Mucosa of descending colon (tissue), 3 donors: ENCODE measurements around the gene UBE3B. TPM values are rescaled to one million over a fixed set of nuclear protein-coding genes. Genes with fewer than 3 reads are reported as not detected.

ENCODE experiments used
- ATAC-seq: fragments of 200-7000 bp; cut with Tn5 transposase; one replicate; pipeline ENCODE4 v1.9.1; 2020; ENCODE audit warnings: mild to moderate bottlenecking, moderate library complexity
- DNase-seq, 3 donors: peaks; one replicate each; pipeline ENCODE4 v3.0.0-alpha.2; 2020
- H3K36me3 ChIP-seq: fragments of 200-600 bp; one replicate; pipeline ENCODE4 v1.8.0; 2021; ENCODE audit warnings: low read depth, mild to moderate bottlenecking
- H3K4me1 ChIP-seq: fragments of 200-600 bp; one replicate; pipeline ENCODE4 v1.8.0; 2021; ENCODE audit warnings: low read depth, mild to moderate bottlenecking
- H3K4me3 ChIP-seq: fragments of 200-600 bp; one replicate; pipeline ENCODE4 v1.8.0; 2021; ENCODE audit warnings: mild to moderate bottlenecking
- H3K9me3 ChIP-seq: fragments of 200-600 bp; one replicate; pipeline ENCODE4 v1.8.0; 2021; ENCODE audit warnings: mild to moderate bottlenecking
- intact Hi-C, 2 donors: fragments of 100-400 bp; cut with DNase I in 1 of 2; cut with micrococcal nuclease in 1 of 2; formaldehyde crosslinking; loops; one replicate each; pipeline versions ENCODE4 v1.11.0 to v1.11.1; 2022; cut with DNase I, micrococcal nuclease
- total RNA-seq, 3 donors: library from RNA; stranded (reverse); fragmentation: NEBNext Ultra II Directional in 2 of 3; extraction: Animal tissue kit (Norgen Biotek cat#: 25700) in 2 of 3; gene quantifications; one replicate each; pipeline versions ENCODE4 v1.2.1 to v1.2.4, GENCODE V29; 2021 to 2023
- TF ChIP-seq, protein P1 (sequence below): fragments of 200-600 bp; IDR thresholded peaks from one replicate; pipeline ENCODE4 v1.8.0; 2022; ENCODE audit warnings: antibody characterized with exemption, mild to moderate bottlenecking
- donor health status: DM: no; HTN: no; CAD: no; lungs with moderate emphysema.
- donor health status: DM: no; HTN: no; CAD: no.
- donor health status: DM: no; HTN: yes; CAD: no.

Gene UBE3B
- total RNA-seq, 3 donors from 2014 or later = 52.5 to 62.3 (median 54.6) TPM

- DNase-seq (no peak), ATAC-seq (no peak)
- Histone ChIP-seq H3K4me3 (no peak overlapping the region), H3K4me1 (peaks cover 81% of the 10 kb centered on the region), H3K36me3 (no peaks in the 10 kb centered on the region), H3K9me3 (no peaks in the 10 kb centered on the region)
- intact Hi-C loops = no loop called here
- TF ChIP-seq, protein P1, sequence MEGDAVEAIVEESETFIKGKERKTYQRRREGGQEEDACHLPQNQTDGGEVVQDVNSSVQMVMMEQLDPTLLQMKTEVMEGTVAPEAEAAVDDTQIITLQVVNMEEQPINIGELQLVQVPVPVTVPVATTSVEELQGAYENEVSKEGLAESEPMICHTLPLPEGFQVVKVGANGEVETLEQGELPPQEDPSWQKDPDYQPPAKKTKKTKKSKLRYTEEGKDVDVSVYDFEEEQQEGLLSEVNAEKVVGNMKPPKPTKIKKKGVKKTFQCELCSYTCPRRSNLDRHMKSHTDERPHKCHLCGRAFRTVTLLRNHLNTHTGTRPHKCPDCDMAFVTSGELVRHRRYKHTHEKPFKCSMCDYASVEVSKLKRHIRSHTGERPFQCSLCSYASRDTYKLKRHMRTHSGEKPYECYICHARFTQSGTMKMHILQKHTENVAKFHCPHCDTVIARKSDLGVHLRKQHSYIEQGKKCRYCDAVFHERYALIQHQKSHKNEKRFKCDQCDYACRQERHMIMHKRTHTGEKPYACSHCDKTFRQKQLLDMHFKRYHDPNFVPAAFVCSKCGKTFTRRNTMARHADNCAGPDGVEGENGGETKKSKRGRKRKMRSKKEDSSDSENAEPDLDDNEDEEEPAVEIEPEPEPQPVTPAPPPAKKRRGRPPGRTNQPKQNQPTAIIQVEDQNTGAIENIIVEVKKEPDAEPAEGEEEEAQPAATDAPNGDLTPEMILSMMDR = no peak
Measured at GRCh38 chr12:109463756-109464155, 13.7 kb upstream of the UBE3B start.

- peaks cover 80% of the 10 kb centered on the region for H3K4me1 ChIP-seq
- intact Hi-C loops = no loop called here
- no peaks in the 10 kb centered on the region for H3K9me3 ChIP-seq
- TF ChIP-seq, protein P1 = no peak
- H3K36me3 ChIP-seq = no peaks in the 10 kb centered on the region
- DNase-seq (no peak), ATAC-seq (no peak)
- no peak overlapping the region for H3K4me3 ChIP-seq
Measured at GRCh38 chr12:109464642-109465351, 12.6 kb upstream of the UBE3B start.

- peaks cover 78% of the 10 kb centered on the region for H3K4me1 ChIP-seq
- ATAC-seq (no peak), DNase-seq (no peak)
- intact Hi-C loops = no loop called here
- H3K9me3 ChIP-seq = no peaks in the 10 kb centered on the region
- H3K36me3 ChIP-seq = no peaks in the 10 kb centered on the region
- TF ChIP-seq, protein P1 = no peak
- no peak overlapping the region for H3K4me3 ChIP-seq
Measured at GRCh38 chr12:109466305-109466704, 11.1 kb upstream of the UBE3B start.

GRCh38 chr12:109466821-109467220 lies 10.6 kb upstream of the UBE3B start:
- TF ChIP-seq, protein P1 = no peak
- H3K4me1 ChIP-seq = peaks cover 73% of the 10 kb centered on the region
- no peak for ATAC-seq
- no peaks in the 10 kb centered on the region for H3K36me3 ChIP-seq
- no peaks in the 10 kb centered on the region for H3K9me3 ChIP-seq
- intact Hi-C loops = no loop called here
- peak in 1 of 3 donors; percentile 42 for DNase-seq
- H3K4me3 ChIP-seq = no peak overlapping the region

GRCh38 chr12:109467978-109468676 lies 9.3 kb upstream of the UBE3B start:
- ATAC-seq = peak; percentile 89
- H3K4me1 ChIP-seq = peaks cover 60% of the 10 kb centered on the region

More at GRCh38 chr12:109467978-109468676, 9.3 kb upstream of the UBE3B start:
- Histone ChIP-seq H3K4me3 (no peak overlapping the region), H3K36me3 (no peaks in the 10 kb centered on the region), H3K9me3 (no peaks in the 10 kb centered on the region)
- intact Hi-C loops = no loop called here
- peak; percentile 64 to 84 (median 71) for DNase-seq
- TF ChIP-seq, protein P1 = no peak
